ENCODE data around the gene RACK1.

Gene RACK1

DNA sequence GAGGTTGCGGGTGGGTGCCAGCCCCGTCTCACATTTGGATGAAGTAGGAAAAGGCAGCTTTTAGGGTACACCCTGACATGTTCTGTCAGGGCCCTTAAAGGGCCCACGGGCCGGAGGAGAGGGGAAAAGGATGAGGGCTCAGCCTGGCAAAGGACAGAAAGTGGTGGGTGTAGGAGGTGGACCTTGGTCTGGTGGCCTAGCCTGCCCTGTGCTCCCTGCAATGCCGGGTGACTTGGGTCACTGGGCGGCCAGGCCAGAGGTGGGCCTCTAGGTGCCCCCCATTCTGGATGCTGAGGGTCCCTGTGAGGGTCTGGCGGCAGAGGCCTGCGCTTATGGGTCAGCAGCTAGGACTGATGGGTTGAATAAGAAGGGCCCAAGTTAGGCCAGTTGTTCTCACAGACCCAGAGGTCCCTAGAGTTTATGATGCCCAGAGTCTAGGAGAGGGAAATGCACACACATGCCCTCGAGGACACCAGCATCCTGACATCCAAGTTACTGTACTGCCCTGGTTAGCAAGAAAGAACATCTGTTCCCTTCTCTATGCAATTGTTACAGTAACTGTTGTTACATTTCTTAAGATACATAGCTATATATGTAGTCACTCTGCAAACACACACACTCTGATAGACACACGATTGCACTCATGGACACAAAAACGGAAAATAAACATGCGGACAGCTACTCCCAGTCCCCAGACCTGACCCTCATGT, 51.2 kb downstream of the RACK1 start:
- DNase-seq = no peak

DNA sequence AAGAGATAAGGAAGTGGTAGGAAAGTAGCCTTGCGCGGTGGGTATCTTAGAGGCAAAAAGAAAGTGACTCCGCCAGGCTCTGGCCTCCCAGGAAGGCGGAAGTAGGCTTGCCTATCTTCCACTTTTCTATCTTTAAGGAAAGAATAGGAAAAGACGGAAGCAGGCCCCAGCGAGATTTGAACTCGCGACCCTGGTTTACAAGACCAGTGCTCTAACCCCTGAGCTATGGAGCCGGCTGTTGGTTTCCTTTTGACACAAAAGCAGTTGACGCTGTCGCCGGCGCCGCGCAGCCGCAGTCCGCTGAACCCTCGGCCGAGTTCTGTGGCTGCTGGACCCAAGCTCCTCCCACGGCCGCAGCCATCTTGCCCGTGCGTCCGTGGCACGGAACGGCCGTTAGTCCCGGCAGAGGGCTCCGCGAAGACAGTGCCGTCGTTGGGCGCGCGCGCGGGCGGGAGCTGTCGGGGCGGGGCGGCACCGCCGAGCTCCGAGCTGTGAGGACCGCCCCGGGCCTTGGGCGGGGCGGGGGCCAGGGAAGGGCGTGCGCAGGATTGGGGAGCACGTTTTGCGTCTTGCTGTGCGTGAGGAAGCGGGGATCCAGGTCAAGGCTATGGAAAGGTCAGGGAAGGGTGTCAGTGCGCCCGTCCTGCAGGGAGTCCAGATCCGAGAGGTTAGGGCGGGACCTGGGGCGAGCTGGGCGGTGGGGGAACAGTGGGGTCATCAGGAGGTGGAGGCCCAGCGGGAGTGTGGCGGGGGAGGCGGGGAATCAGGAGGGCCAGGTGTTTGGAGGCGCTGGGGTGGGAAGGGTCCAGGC, 52.0 kb downstream of the RACK1 start:
- DNase-seq = no peak

DNA sequence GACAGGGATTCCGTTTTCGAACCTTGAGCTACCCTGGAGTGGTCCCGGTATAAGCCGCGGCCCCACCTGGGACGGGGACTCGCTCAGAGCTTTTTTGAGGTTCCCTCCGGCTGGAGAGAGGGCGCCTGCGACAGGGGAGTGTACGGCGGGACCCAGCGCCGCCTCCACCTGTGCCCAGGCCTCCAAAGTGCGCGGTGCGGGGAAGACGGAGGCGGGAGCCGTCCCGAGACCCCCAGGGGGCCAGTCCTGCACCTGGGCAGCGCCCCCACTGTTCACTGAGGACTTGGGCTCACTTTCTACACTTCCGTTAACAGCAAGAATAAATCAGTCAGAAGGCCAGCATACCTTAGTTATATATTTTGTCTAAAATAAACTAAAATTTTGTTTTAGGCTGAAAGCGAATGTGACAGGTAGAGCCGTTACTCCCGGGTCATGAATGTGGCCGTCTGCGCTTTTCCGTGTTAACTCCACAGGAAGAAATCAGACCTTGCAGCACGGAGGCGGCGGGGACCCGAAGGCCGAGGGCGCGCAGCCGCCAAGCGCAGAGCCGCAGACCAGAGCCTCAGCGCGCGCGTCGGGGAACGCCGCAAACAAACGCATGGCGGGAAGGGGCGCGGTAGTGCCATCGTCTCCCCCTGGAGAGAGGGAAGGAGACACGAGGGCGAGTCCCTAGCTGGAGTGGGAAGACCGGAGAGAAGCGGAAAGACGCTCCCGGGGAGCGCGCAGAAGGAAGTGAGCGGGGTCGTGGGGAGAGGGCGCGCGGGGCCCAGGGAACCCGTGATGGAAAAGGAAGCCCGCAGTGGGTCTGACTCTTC, 52.8 kb downstream of the RACK1 start:
- DNase-seq = no peak

DNA sequence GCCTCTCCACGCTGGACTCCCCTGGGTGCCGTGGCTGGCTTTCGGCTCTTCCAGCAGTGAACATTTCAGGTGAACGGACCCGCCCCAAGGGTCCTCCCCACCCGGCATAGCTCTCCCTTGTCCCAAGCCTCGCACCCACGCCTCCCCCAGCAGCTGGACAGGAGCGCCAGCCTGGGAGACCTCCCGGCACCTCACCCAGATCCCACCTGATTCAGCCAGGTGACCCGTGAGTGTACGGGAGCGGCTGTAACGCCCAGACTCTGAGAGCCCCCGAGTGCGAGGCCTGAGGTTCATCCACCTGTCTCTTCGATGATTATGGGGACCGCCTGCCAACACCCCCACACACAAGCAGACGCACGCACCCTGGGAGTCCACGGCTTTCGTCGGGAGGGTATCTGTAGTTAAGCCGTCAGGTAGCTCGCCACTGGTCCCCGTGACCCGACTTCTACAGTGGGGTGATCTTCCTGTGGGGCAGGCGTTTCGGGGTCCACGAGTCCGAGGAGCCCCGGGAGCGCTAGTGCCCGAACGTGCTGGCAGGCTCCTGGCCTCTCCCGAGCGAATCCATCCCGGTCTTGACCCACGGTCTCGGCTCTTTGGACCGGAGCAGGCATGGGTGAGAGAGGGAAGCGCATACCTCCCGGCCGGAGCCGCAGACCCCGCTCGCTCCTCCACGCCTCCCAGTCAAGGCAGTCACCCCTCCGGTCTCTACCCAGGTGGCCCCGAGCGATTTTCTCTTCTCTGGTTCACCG, 53.6 kb downstream of the RACK1 start:
- no peak for DNase-seq

DNA sequence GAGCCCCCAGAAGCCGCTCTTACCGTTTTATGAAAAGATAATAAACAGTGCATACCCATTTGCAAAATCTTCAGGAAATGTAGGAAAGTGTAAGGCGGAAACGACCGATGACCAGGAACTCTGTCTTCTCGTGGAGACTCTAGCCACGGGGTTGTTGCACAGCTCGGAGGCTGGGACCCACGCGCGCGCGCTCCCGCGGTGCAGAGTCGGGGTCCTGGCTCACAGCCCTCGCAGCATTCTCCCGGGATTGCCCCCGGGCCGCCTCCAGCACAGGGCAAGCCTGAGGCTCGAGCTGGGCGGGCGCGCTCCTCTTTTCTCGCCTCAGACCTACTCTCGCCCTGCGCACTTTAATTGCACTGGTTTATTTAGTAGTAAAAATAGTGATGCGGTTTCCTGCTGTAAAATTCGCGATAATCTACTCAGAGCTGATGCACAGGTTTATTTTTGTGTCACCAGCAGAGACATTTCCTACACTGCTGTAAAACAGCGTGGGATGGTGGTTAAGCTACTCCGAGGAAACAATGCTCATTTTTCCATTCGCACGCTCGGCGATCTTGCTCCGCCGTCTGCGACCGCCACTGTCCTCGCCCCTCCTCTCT, 54.2 kb downstream of the RACK1 start:
- no peak for DNase-seq

DNA sequence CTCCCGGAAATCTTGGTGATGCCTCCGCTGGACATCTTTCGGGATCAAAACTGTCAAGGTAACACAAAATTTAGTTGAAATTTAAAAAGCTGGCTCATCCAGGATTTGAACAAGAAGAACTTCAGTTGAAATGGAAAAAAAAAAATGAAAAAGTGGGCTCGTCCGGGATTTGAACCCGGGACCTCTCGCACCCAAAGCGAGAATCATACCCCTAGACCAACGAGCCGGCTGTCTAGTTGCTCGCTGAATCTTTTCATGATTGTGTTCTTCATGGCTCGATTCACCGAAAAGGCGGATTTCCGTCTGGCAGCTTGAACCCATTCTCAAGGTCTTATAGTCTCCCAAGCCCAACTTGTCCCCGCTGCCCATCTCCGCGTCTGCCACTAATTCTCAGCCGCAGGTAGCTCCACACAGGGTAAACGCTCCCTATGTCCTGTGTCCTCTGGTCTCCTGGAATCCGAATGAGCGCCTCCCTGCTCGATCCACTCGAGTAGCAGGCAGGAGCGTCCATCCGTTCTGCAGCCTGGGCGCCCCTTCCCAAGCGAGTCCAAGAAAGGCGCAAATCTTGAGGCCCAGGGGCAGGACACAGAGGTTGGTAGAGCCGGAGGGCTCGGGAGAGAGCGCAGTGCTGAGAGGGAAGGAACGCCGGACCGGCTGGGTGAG, 54.9 kb downstream of the RACK1 start:
- no peak for DNase-seq

DNA sequence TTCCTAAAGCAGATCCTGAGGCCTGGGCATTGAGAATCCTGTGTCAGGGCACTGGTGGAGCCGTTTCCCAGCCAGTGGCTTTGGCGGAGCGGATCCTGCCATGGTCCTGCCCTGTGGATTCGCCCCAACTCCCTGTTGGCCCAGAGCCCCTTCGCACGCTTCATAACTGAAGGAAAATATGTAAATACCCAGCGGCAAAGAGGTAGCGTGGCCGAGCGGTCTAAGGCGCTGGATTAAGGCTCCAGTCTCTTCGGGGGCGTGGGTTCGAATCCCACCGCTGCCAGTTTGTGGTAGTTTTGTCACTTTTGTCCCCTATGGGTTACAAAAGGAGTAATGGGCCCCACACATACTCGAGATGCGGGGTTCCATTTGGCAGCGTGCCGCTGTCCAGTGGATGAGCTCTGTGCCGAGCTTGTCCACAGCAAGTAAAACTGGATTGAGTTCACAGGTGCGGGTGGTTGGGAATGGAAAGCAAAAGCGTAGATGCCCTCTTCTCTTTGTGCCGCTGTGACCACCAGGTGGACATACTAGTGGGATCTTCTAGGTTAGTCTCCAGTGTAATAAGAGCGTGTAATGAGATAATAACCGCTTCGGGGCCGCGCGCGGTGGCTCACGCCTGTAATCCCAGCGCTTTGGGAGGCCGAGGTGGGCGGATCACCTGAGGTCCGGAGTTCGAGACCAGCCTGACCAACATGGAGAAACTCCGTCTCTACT, 56.0 kb downstream of the RACK1 start:
- no peak for DNase-seq

DNA sequence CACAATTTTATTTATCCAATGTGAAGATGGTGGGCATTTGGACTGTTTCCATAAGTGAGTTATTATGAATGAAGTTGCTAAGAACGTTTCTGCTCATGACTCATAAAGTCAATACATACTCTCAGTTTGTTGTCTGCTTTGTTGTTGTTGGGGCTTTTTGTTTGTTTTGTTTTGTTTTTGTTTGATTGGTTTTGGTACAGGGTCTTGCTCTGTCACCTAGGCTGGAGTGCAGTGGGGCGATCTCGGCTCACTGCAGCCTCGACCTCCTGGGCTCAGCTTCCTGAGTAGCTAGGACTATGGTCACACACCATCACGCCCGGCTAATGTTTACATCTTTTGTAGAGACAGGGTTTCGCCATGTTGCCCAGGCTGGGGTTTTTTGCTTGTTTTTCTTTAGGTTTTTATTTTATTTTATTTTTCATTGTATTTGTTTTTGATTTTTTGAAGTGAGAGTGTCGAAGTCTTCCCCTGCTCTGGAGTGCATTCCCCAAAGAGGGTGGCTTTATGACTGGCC, 56.7 kb downstream of the RACK1 start:
- no peak for DNase-seq
